DMS153 treated with DMSO at 0.1 percent for 48 hours (cell line): Measurements from ENCODE around the gene MZF1.
"Not testable (repeated sequence)": the region's sequence is repeated elsewhere in the genome, so short reads cannot be mapped to it uniquely, and the experiment has no call there.

Source experiments
- DNase-seq: peaks from one replicate; lab custom pipeline; 2025; ENCODE audit not compliant: unreplicated experiment; lab: John Stamatoyannopoulos, UW

Gene MZF1

GRCh38 chr19:58572818-58573657 is at the start of gene MZF1:
Gene MZF1, minus strand, starts transcription at chr19:58573335. Its CDS starts 1,946 bp downstream, at chr19:58571389.
- no peak for DNase-seq

GRCh38 chr19:58607213-58607612 is 34.1 kb upstream of the MZF1 start:
- not testable (repeated sequence) for DNase-seq

DNA sequence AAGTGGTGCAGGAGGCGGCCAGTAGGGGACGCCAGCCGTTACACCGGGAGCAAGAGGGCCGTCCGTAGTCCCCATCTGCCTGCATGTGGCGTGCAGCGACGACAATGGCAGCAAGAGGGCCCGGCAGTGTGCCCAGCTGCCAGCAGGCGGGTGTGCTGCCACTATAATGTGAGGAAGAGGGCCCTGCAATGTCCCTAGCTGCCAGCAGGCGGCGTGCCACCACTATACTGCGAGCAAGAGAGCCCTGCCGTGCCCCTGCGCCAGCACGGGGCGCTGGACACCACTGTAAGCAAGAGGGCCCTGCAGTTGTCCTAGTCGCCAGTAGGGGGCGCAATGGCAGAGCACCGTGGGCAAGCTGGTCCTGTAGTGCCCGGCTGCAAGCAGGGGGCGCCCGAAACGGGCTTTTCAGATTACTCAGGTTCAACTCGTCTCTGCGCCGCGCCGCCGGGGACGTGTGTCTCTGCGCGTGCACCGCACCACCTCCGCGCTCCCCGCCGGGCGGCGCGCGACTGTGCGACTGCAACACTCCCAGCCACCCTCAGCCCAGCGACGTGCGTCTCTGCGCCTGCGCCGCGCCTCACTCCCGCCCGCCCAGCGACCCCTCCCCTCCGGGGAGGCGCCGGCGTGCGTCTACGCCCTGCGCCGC is 33.2 kb upstream of the MZF1 start:
- not testable (repeated sequence) for DNase-seq

DNA sequence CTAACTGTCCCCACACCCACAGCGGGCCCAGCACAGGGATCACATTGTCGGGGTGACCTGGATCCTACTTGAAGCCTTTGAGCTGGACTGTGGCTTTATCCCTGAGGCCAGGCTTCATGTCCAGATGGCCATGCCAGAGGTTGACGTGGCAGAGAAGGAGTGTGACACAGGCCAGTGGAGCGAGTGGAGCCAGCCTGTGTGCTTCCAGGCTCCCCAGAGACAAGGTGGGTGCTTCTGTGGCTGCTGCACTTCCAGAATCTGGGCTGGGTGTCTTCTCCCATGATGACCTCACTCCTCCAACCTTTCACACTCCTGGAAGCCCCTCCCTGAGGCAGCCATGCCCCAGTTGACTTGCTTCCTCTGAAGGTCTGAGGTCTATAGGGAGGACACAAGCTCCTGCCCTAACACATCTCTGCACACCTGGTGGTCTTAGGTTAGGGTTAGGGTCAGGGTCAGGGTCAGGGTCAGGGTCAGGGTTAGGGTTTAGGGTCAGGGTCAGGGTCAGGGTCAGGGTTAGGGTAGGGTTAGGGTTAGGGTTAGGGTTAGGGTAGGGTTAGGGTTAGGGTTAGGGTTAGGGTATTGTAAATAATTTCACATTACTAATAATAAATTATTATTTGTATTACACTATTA is 13.1 kb upstream of the MZF1 start:
- DNase-seq = no peak

DNA sequence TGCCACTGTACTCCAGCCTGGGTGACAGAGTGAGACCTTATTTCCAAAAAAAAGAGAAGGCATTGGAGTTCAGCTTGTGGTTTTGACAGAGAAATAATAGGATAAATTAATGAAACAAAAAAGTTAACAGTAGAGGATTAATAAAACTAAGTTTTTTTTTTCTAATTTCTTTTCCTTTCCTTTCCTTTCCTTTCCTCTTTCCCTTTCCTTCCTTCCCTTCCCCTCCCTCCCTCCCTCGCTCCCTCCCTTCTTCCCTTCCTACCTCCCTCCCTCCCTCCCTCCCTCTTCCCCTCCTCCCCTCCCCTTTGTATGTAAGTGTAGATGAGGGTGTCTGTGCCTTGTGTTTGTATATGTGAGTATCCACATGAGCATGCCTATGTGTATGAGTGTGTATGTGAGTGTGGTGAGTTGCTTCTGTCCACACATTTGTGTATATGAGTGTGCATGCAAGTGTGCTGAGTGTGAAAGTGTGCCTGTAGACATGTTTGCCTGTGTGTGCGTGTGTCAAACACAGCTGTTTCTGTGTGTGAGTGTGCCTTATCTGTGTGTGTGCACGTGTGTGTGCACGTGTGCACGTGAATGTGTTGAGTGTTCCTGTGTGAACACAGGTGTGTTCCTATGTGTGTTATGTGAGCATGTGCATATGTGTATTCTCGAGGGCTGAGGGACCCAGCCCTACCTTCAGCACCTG is 12.5 kb upstream of the MZF1 start:
- no peak for DNase-seq

GRCh38 chr19:58584498-58585441 is 11.6 kb upstream of the MZF1 start:
- no peak for DNase-seq

GRCh38 chr19:58582985-58583384 is 9.8 kb upstream of the MZF1 start:
- no peak for DNase-seq

- DNase-seq = no peak
Observed at GRCh38 chr19:58581227-58582141, 8.3 kb upstream of the MZF1 start.

DNA sequence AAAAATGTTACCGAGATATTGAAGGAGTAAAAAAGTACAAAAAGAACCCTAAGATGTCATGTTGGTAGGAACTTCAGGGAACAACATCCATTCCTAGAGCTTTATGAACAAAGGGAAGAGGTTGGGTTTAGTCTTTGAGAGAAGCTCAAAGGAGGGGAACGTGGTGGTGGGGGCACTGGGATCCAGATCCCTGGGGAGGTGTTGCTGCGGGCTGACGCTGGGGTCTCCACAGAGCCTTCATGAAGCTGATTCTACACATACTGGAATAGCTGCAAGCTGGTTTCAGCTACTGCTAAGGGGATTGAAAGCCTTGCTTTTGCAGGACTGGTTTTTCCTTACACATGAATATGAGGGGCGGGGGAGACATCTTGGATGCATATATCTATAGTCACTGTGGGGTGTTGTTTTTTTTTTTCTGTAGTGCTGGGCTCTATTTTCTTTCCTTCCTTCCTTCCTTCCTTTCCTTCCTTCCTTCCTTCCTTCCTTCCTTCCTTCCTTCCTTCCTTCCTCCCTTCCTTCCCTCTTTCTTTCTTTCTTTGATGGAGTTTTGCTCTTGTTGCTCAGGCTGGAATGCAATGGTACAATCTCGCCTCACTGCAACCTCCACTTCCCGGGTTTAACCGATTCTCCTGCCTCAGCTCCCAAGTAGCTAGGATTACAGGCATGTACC is 6.5 kb upstream of the MZF1 start:
- DNase-seq = no peak

DNA sequence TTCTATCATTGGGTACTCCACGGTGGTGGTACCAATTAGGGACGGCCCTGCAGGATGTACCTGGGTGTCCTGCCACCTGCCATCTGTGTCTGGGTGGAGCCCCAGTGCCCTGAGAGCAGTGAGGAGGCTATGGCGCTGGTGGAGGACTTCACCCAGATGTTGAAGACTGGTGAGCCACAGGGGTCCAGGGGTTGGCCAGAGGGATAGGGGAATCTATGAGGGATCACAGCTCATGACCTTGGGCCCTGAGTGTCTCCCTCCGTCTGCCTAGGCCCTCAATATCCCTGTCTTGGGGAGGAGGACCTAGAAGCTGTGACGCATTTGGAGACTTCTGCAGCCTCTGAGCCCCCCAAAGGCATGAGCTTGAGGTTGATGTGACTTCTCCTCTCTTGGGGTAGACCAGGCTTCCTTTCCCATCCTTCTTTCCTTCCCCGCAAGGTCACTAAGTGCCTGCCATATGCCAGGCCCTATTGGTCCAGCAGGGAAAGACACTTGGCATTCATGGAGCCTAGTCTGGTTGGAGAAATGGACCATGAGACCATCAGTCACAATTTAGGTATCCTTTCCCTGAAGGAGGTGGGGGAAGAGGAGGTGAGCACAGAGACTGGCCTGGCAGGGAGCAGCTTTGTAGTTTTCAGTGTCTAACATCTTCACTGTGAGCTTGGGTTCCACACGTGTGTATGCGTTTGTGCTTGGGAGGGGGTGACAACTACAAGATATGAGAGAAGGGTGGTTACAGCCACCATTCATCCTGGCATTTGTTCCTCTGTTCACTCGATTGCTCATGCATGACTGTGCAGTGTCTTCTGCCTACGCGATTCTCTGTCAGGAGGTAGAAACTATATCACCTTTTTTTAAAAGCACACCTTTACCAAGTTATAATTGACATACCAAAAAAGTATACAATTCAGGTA is 5.1 kb upstream of the MZF1 start:
- no peak for DNase-seq

GRCh38 chr19:58577581-58577980 is 4.4 kb upstream of the MZF1 start:
- not testable (repeated sequence) for DNase-seq

DNA sequence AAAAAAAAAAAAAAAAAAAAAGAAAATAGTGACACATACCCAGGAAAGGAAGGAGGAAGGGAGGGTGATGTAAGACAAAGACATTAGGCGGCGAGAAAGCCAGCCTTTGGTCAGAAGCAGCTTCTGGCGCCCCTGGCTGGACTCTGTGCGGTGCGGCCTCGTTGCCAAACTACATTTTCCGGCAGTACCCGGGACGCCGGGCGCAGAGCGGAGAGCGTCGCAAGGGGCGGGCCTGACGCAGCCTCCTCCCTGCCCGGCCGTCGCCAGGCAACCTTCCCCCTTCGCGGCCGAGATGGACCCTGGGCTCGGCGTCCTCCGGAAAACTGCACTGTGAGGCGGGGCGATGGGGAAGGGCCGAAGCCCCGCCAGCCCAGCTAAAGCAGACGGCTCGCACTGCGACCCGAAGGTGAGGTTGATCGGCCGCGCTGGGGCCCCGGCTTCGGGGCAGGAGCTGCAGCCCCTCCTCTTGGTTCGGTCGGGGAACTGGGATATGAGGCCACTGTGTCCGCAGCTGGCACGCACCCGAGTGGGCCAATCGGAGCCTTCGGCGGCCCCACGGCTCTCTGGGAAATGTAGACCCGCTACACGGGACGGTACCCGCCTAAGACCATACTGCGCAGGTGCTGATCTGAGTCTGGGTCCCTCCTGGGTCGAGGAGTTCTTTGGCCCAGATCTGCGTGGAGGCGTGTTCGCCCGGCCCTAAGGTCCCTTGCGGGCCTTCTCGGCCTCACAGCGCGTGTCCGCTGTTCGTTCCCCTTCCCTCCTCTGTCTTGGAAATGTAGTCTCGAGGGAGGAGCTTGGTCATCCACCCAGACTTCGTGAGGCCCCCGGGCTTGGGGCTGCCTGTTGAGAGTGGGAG is 2.3 kb upstream of the MZF1 start:
- DNase-seq = no peak

DNA sequence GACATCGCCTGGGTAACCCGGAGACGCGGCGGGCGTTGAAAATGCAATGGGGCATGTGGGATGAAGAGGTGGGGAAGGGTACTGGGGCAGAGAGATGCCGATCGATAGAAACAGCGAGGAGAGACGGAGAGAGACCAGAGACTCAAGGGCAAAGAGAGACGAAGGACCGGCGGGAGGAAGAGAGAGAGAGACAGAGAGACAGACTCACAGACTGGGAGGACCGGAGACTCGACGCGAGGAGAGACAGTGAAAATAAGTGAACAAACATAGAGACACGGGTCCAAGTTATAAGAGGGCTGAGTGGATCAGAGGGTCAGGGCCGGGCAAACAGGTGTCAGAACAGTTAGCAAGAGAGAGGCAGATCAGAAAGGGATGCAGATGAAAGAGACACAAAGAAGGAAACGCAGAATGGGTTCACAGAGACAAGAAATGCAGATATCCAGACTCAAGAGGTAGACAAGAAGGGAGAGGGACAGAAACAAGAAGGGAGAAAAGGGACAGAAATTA is 576 bp upstream of the MZF1 start:
- no peak for DNase-seq

DNA sequence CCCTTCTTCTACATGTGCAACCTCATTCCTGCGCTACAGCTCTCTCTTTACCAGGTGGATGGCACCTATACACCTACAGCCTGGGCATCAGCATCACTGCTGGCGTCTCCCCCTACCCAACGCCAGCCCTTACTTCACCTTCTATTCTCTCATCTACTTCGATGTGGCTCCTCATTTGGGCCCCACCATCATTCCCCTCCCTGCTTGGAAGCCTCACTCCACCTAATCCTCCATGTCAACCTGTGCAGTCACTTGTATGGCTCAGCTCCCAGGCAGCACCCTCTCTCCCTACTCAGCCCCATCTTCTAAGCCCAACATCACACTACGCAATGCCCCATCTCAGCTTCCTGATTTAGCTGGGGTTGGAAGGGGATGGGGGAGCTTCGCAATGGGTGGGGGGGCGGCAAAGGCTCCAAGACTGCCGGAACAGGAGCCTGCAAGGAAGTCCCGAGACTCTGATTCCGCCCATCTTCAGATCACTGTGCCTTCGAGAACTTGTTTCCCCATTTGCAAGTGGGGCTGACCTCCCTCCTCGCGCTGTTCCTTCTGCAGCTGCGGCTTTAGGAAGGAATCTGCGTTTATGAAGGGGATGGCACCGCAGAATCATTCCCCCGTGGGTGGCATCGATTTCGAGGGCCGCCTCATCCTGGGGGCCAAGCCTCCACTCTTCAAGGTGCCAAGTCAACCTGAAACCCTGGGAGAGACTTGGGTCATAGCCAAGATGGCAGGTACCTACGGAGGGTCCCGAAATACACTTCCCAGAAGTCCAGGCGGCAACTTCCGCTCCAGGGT is 913 bp downstream of the MZF1 start:
- no peak for DNase-seq

GRCh38 chr19:58571575-58571947 is 1.6 kb downstream of the MZF1 start:
- DNase-seq = no peak
